Fibroblast of skin of right biceps (primary cell): Measurements from ENCODE around the gene DBH.
A peak's percentile ranks its signal among the peaks of the same experiment; 100 is the strongest.
"Not testable (repeated sequence)": the region's sequence is repeated elsewhere in the genome, so short reads cannot be mapped to it uniquely, and the experiment has no call there.

Experiments
- DNase-seq: peaks from one replicate; pipeline ENCODE4 v3.0.0-alpha.2; 2013

The DBH gene

DNA sequence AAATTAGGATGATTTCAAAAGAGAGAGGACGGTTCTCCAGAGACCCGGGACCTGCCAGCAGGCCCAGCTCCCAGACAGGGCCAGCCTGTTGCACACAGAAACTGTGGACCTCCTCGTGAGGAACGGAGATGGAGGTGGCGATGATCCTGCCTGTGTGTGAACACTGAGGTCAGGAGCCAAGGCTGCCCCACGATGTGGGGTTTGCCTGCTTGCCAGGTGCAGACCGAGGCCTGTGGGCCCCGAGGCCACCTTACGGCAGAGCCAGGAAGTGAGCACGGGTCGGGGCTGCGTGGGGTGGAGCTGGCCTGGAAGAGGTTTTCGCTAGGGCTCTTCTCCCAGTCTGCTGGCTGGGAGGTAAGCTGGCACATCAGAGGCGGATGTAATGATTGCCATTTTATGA, 31.3 kb upstream of the DBH start:
- no peak for DNase-seq

DNA sequence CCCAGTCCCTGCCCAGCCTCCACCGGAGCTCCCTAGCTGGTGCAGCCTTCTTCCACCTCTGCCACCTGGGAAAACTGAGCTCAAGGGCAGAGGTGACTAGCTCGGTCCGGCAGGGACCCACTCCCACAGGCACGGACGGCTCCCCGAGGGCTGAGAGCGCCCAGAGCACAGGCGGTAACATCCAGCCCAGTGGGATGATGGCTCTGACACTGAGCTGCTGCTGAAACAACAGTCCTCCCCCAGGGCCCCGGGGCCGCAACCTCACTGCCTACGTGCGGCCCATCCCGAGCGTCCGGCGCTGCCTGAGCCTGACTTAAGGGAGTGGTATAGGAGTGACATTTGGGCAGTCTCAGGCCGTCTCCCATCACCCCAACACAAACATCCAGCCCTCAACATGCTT, 30.7 kb upstream of the DBH start:
- no peak for DNase-seq

DNA sequence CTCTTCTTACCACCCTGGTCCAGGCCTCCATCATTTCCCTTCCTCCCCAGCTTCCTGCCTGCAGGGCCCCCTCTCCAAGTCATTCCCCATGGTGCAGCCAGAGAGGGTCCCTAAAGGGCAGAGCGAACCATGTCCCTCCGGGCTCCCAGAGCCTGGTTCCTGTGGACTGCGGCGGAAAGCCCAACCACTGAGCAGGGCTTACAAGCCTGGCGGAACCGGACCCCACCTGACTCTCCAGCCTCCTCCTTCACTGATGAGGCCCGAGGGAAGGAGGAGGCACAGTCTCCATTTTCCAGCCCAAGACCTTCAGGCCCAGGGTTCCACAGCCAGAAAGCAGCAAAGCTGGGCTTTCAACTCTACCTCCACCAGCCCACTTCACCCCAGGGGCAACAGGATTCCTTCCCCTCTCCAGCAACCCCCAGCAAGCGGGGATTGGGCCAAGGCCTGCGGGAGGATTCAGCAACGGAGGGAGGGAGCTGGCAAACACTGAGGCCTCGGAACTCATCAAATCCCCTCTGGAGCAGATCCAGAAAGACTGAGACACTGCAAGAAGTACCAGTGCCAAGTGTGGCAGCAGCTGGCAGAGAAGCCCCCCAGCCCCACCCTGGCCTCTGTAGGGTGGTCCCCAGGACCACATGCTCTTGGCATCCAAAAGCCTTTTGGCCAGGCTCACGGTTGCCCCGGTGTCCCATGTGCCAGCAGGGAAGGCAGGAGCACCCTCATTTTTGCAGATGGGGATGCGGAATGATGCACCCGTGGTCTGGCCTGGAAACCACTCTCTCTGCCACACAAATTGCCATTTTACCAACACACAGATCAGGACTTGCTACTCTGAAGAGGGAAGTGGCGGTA, 30.1 kb upstream of the DBH start:
- DNase-seq: no peak

DNA sequence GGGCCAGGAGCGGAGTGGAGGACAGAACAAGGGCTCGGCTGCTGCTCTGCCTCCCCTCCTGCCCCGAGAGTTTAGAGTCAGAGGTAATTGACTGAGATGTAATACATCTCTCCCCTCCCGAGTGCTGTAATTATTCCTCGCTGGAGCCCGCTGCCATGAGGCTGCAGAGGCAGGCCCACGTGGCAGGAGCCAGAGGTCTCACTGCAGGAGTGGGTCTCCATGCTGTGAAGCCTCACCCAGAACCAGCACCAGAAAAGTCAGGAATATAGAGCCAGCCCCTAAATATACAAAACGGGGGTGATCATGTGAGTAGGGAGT, 29.5 kb upstream of the DBH start:
- no peak for DNase-seq

DNA sequence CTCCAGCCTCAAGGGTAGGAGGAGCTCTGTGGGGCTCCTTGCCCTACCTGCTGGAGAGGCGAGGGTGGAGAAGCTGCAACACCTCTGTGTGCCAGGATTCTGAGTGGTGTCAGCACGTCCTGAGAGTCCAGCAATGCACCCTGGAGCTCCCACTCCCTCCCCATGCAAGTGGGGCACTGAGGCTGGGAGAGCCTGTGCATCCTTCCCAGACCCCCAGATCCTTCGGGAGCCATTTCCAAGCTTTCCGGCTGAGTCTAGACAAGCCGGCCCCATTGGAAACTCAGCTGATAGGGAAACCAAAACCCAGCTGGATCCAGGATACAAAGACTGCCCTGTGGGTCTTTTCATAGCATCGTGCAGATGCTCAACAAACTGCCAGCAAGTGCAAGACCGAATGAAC, 28.8 kb upstream of the DBH start:
- DNase-seq: no peak

DNA sequence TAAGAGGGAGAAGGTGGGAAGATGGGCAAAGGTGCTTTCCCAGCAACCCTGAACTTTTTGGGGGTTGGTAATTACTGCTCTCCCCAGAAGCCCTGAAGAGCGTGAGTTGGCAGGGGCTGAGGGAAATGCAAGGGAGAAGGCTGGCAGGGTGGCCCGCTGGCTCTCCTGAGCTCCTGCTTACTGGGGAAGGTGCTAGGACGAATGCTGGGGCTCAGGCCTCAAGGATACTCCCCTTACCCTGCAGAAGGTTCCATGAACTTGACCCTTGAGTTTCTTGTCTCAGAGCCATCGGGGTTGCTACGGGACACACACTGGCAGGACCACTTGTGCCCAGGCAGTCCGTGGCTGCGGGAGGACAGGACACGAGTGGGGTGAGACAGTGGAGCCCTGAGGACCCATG, 28.2 kb upstream of the DBH start:
- DNase-seq: no peak

DNA sequence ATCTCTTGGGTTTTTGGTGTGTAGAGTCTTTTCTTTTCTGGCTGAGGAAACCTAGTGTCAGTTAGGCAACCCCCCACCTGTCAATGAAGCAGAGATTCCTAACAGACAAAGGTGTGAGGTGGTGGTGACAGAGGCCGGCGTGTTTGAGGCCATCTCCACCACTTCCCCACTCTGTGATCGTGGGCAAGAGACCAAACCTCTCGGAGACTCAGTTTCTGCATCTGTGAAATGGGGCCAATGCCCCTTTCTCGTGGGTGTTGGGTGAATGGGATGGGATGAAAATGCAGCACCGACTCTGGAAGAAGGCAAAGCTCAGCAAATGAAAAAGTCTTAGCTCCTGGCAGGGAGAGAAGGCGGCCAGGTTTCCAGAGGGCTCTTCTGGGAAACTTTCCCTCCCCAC, 27.8 kb upstream of the DBH start:
- DNase-seq: no peak

DNA sequence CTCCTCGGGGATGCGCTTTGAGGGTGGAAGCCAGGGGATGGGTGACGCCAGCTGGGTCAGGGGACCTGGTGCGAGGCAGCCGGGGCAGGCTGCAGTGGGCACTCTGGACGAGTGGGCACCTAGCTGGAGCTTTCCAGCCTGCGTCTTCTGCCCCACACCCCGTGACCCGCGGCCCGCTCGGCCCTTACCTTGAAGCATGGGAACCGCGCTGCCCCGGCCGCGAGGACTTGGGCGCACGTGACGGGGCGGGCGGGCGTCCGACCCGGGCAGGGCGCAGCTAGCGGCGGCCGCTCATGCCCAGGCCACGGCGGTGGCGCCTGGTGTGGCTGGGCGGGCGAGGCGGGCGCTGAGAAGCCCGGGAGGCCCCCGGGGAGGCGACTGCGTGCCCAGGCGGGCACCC, 27.3 kb upstream of the DBH start:
- no peak for DNase-seq

DNA sequence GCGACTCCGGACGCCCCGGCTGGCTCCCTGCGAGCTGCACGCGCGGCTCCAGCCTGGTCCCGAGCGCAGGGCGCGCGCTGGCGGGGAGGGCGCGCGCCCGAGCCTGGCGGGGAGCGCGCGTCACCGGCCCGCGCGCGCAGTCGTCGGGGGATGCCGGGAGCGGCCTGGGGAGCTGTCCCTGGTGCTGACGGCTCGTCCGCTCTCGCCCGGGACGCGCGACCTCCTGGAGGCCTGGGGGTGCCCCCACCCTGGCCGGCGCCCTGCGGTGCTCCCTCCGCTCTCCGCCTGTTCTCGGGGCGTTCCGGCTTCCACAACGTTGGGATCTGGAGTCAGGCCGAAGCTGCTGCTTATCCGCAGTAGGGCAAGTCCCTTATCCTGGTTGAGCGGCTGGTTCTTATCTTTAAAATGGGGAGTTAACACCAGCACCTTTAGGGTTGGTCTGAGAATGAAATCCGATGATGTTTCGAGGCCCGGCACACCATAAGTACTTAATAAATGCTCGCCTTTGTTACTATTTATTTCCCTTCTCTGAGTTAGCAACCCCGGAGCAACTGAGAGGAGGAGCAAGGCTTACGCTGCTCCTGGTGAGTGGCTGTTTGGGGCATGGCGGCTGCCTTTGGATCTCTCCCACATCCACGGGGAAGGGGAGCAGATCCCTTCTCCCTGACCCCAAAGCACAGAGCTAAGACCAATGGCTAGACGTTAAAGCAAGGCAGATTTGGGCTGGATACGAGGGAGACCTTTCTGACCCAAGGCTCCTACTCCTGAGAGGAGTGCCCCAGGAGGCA, 26.7 kb upstream of the DBH start, which contains the start of gene FAM163B:
Gene FAM163B, minus strand, starts transcription at position 79 of the 788 bp plus-strand sequence. CDS start 29,166 bp downstream, outside the sequence.
- DNase-seq: peak; percentile 41

DNA sequence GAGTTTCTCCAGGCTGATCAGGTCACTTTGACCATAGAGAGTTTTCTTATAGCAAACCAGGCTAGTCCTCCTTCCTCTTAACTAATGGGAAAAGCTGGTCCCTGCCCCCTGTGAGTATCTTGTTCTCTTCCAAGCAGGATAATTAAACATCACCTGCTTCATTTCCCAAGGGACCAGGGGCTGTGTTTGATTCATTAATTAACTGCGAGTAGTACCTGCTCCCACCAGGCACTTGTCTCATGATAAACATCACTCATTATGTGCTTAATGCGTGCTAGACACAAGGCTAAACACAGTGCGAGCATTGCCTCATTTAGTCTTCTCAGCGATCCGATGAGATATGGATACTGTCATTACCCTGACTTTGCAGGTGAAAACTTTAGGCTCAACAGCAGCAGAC, 25.3 kb upstream of the DBH start:
- DNase-seq: no peak

DNA sequence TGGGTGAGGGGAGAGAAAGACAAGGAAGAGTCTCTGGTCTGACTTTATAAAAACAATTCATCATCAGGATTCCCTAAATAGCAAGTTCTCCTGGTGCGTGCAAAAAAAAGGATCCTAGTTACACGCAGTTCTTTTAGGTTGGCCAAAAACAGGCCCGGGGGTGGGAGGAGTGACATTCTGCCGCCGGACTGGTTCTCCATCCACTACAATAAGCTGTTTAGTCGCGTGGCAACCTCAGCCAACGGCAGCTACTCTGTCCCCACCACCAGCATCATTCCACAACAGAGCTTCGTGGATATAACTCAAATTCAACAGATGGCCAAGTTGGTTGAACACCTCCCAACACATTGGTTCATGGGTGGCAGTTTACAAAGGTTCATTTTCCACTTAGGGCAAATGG, 24.1 kb upstream of the DBH start:
- no peak for DNase-seq

DNA sequence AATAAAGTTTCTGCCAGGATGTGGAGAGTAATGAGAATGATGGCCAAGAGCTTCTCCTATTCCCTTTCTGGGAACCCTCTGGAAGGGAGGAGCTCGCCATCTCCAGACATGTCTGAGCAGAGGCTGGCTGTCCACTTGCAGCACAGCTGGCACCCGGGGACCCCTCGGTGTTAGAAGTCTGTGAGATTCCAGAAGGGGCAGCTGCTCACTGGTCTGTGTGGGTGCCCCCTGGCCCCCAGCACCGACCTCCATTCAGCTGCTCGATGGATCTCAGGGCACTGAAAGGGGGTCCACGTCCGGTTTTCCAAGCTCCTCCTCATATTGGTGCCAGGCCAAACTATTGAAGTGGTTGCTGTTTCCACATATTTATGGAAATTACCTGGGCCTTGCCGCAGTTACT, 23.3 kb upstream of the DBH start:
- no peak for DNase-seq

DNA sequence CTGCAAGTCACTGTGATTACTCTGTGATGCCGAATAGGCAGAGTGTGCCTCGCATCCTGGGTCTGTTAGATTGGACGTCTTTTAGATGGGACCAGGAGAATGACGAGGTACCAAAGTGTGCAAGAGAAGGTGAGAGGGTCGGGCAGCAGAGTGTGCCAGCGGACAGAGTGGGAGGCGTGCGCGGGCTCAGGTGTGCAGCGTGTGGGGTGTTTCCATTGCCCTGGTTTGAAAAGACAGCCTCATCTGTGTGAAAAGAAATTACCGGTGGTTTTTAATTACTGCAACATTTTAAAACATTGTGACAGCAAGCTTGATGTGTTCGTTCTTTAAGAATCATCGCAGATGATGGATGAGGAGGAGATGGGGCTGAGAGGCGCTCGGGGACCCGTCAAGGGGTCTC, 22.7 kb upstream of the DBH start:
- no peak for DNase-seq

DNA sequence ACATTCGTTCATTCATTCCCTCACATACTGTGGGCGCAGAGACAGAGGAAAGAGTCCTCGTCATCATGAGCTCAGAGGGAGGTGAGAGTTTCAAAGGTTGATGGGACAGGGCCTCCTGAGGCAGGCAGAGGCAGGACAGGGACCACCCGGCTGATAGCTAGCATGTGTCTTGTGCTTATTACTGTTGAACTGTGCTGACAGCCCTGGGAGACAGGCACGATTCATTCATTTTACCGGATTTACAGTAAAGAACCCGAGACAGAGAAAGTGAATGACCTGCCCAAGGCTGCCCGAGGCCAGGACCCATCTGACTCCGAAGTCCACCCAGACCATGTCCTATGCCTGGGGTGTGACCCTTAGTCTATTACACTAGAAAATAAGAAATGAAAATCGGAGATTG, 22.1 kb upstream of the DBH start:
- no peak for DNase-seq

DNA sequence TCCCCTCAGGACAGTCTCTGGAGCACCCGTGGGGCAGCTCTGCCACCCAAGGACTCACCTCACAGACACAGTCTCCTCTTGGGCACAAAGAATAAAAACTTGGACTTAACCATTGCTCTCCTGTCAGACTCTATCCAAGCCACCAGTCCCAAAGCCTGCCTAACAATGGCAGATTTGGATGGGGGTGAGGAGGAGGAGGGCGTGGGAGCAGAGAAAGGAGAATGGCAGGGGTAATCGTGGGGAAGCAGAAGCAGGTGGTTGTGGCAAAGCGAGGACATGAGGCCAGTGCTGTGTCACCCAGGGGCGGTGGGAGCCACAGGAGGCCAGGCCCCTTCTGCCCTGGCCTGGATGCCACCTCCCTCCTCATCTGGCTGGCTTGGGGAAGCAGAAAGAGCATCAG, 21.5 kb upstream of the DBH start:
- DNase-seq: no peak

DNA sequence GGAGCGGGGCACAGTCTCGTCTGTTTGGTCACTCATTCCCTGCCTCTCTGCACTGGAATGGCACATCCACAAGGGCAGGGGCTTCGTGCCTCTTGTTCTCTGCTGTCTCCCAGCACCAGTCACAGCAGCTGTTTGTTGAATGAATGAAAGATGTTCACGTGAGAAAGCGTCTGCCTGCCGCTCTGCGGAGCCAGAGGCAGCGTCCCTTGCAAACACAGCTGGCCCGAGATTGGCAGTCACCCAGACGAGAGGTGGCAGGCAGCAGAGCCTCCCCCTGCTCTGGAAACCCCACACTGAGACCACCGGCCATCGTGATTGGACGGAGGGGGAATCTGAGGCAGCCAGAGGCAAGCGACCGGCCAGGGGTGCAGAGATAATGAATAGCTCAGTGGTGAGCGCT, 21.0 kb upstream of the DBH start:
- DNase-seq: no peak

DNA sequence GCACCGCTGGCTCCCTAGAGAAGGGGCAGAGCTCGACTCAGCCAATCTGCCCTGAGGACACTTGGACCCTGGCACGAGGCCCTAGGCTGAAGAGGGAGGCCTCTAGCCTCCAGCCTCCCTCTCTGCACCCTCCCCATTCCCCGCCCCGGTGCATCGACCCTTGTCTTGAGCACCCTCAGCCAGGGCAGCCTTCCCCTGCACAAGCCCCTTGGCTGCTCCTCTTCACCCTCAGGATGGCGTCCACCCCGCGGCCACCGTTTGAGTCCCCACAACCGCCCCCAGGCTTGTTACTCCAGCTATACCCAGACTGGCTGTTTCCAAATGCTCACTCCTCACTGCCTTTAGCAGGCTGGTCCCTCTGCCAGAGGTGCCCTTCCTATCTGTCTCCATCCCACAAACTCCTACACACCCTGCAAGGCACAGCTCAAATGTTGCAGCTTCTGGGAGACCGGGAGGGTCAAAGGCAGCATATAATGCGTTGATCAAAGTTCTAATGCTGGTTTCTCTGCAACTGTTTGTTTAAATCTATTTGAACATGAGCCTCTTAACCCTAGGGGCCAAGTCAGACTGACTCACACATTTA, 20.5 kb upstream of the DBH start:
- no peak for DNase-seq

DNA sequence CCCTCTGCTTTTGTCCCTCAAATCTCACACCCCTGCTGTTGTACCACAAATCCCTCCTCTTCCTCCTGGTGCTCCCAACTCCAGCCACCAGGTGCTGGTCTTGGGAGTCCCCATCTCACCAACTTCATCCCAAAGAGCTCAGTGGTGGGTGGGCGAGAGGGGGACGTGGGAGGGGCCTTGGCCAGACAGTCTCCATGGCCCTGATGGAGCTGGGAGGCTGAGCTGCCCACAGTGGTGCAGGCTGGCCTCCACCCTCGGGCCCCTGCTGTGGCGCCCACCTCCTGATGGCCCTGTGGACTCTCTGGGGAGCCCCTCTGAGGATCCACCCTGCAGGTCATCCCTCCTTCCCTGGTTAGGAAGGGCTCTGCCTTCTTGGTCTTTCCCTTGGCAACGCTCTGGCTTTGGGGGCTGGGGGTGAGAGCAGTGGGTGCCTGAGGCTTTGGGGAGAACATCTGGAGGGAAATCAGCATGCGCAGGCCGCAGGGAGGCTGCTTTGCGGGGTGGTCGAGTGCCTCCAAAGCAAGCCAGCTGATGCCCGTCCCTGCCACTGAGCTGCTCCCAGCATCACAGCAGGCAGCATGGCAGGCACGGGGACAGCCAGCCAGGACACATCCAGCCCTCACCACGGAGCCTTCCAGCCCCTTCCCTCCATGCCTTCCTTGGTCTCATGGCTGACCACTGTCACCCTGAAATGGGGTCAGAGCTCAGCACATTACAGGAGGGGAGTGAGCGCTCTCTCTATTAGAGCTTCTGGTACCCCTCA, 19.3 kb upstream of the DBH start:
- DNase-seq: no peak

DNA sequence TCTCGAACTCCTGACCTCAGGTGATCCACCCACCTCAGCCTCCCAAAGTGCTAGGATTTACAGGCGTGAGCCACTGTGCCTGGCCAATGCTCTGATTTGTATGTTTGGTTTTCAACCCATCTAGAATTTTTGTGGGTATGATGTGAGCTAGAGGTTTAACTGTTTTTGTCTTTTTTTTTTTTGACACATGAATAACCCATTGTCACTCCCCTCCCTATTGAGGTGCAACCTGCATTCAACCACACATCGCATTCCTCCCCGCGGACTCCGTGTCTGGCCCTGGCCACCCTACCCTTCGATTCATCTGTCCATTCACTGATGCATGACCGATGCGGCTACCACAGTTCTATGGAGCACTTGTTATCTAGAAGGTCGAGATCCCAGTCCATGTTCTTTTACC, 17.4 kb upstream of the DBH start:
- DNase-seq: no peak

DNA sequence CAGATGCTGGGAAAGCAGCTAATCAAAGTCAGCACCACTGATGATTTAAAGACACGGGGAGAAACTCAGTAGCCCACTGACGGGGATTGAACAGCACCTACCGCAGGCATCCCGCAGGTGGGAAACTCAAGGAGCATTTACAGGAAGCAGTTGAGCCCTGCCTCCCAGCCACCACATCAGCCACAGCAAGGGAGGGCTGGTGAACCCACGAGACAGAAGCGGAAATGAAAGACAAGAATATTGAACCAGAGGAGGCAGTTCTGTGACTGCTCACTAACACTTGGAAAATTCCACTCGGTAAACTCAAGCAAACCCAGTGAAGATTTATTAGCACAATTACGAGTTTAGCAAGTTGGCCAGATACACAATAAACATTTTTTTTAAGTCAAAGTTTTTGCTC, 16.4 kb upstream of the DBH start:
- DNase-seq: no peak

DNA sequence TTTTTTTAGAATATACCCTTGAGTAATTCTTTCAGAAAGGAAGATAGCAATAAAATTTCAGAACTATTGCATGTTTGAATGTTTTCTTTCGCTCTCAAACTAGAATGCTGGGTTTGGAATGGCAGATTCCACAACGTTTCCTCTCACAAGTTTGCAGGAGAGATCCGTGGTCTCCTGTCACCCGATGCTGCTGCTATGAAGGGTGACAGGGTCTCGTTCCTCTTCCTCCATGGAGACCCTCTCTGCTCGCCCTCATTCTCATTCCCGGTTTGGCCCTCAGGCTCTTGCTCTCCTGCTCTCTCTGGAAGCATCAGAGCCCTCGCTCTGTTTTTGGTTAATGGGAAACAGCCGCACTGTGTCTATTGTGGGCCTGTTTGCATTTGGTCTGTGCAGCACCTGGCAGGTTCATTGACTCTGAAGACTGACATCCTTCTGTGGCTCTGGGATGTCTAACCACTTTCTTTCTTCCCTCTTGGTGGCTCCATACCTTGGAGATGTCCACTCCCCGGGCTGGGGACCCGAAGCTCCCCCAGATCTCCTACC, 14.4 kb upstream of the DBH start:
- no peak for DNase-seq

DNA sequence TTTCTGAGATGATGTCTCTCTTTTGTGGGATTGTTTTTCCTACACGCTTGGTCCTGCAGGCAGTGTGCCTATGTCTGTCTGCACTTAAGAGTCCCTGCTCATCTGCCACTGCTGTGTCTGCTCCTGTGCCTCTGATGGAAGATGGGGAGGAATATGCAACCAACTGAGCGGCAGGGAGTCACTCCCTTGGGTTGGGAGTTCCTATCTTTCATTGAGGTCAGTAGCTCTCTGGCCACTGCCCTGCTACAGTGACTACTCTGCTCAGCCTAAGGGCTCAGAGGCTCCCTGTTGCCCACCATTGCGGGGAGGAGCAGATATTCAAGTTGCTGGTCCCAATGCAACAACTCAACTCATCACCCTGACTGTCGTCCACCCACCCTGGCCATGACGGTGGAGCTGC, 13.6 kb upstream of the DBH start:
- DNase-seq: no peak

DNA sequence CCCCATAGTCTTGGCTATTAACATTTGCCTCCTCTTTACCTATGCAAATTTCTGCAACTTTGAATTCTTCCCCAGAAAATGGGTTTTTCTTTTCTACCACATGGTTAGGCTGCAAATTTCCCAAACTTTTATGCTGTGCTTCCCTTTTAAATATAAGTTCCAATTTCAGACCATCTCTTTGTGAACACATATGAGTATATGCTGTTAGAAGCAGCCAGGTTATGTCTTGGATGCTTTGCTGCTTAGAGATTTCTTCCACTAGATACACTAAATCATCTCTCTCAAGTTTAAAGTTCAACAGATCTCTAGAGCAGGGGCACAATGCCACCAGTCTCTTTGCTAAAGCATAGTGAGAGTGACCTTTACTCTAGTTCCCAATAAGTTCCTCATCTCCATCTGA, 10.2 kb upstream of the DBH start:
- not testable (repeated sequence) for DNase-seq
